Lung (tissue), 12 donors: Measurements from ENCODE around the gene TRIM5. TPM values are rescaled to one million over a fixed set of nuclear protein-coding genes. Genes with fewer than 3 reads are reported as not detected.

ENCODE experiments used
- ATAC-seq: fragments of 200-7000 bp; cut with Tn5 transposase; one replicate; pipeline ENCODE4 v1.9.1; 2020; ENCODE audit warnings: moderate number of reproducible peaks; ENCODE audit not compliant: insufficient read depth, low FRiP score
- DNase-seq, 3 donors: peaks; one replicate each; pipeline ENCODE4 v3.0.0-alpha.2; 2013 to 2017
- H3K27ac ChIP-seq, 2 donors: one replicate each; pipeline ENCODE4 v1.5.1; 2013; ENCODE audit warnings: mild to moderate bottlenecking in 2 of 2, moderate library complexity in 2 of 2, control low read depth in 1 of 2, inconsistent platforms in 1 of 2, low read depth in 1 of 2, low read length in 1 of 2
- H3K27me3 ChIP-seq, 3 donors: one replicate each; pipeline ENCODE4 v1.5.1; 2013; ENCODE audit warnings: low read length in 2 of 3; ENCODE audit not compliant: control insufficient read depth in 3 of 3, insufficient read depth in 3 of 3
- H3K36me3 ChIP-seq, 4 donors: one replicate each; pipeline ENCODE4 v1.5.1; 2013; ENCODE audit warnings: low read length in 4 of 4, mild to moderate bottlenecking in 1 of 4, moderate library complexity in 1 of 4; ENCODE audit not compliant: control insufficient read depth in 4 of 4, insufficient read depth in 4 of 4
- H3K4me1 ChIP-seq, 5 donors: one replicate each; pipeline ENCODE4 v1.5.1; 2013; ENCODE audit warnings: low read length in 5 of 5, mild to moderate bottlenecking in 2 of 5, moderate library complexity in 1 of 5; ENCODE audit not compliant: control insufficient read depth in 5 of 5, insufficient read depth in 5 of 5
- H3K4me3 ChIP-seq: one replicate; pipeline ENCODE4 v1.5.1; 2013; ENCODE audit warnings: mild to moderate bottlenecking, control low read depth, moderate library complexity
- H3K9ac ChIP-seq, 2 donors: one replicate each; pipeline ENCODE4 v1.5.1; 2013; ENCODE audit warnings: low read length in 2 of 2, control low read depth in 1 of 2; ENCODE audit not compliant: insufficient read depth in 1 of 2
- H3K9me3 ChIP-seq, 4 donors: one replicate each; pipeline ENCODE4 v1.5.1; 2013; ENCODE audit warnings: low read length in 3 of 4, mild to moderate bottlenecking in 1 of 4, moderate library complexity in 1 of 4; ENCODE audit not compliant: control insufficient read depth in 4 of 4, insufficient read depth in 3 of 4
- CTCF ChIP-seq: IDR thresholded peaks from 2 replicates; pipeline ENCODE4 v1.5.1; 2012; ENCODE audit warnings: mild to moderate bottlenecking; ENCODE audit errors: control extremely low read depth, extremely low read depth
- WGBS, 2 donors: extraction: QIAGEN DNeasy Blood & Tissue Kit; methylation state at CpG; one replicate each; pipeline ENCODE4 v1.1.7; 2013; 5-methylcytosine and 5-hydroxymethylcytosine counted together
- polyA plus RNA-seq, 2 donors: library from polyadenylated mRNA; stranded (reverse); fragments of 200-250 nt; gene quantifications; one replicate each; pipeline ENCODE4 v1.2.1, GENCODE V29; 2013
- total RNA-seq, 2 donors: library from RNA; depleted of rRNA in 1 of 2; stranded (reverse); fragments of >200 nt in 1 of 2; gene quantifications; one replicate each; pipeline ENCODE4 v1.2.1, GENCODE V29; 2014 to 2021
- donor health status: control.
- donor health status: control.
- donor health status: Bipolar disorder and iron deficiency.
- donor health status: healthy.
- donor health status: DM: yes; HTN: yes; CAD: no.

TRIM5 gene
- total and polyA plus RNA-seq, 4 donors = 12.3 to 46.0 (median 24.7) TPM

- DNase-seq (no peak), ATAC-seq (no peak)
- Histone ChIP-seq H3K4me3 (no peak overlapping the region), H3K4me1 (no peaks in the 10 kb centered on the region), H3K9me3 (no peaks in the 10 kb centered on the region), H3K27ac (no peak overlapping the region), H3K36me3 (peaks cover 4 to 23% (median 16%) of the 10 kb centered on the region in 4 donors), H3K9ac (no peak overlapping the region), H3K27me3 (no peaks in the 10 kb centered on the region)
- no peak for TF ChIP-seq CTCF
Observed at GRCh38 chr11:5643585-5643984, 41.3 kb downstream of the TRIM5 start.

- Histone ChIP-seq H3K9me3 (no peaks in the 10 kb centered on the region), H3K4me3 (no peak overlapping the region), H3K27me3 (no peaks in the 10 kb centered on the region), H3K36me3 (peaks cover 4 to 23% (median 17%) of the 10 kb centered on the region in 4 donors), H3K4me1 (no peaks in the 10 kb centered on the region), H3K27ac (no peak overlapping the region), H3K9ac (no peak overlapping the region)
- ATAC-seq (no peak), DNase-seq (no peak)
- WGBS, 2 donors = 79 to 100% methylated on average over 1 of the region's 1 CpG
- no peak for TF ChIP-seq CTCF
Observed at GRCh38 chr11:5639953-5640352, 44.9 kb downstream of the TRIM5 start.

GRCh38 chr11:5631969-5632635, 52.8 kb downstream of the TRIM5 start:
- H3K9me3 ChIP-seq = no peaks in the 10 kb centered on the region
- no peak overlapping the region for H3K4me3 ChIP-seq
- no peaks in the 10 kb centered on the region for H3K4me1 ChIP-seq
- H3K27ac ChIP-seq = no peak overlapping the region
- H3K27me3 ChIP-seq = no peaks in the 10 kb centered on the region
- no peak for ATAC-seq
- no peak for TF ChIP-seq CTCF
- WGBS, 2 donors = 79 to 85% methylated on average over 5 of the region's 5 CpGs
- H3K36me3 ChIP-seq = peaks cover 0 to 11% (median 5%) of the 10 kb centered on the region in 4 donors
- no peak for DNase-seq
- H3K9ac ChIP-seq = no peak overlapping the region

- H3K36me3 ChIP-seq = peaks cover 0 to 11% (median 5%) of the 10 kb centered on the region in 4 donors
- TF ChIP-seq CTCF = no peak
- no peak overlapping the region for H3K9ac ChIP-seq
- no peak for ATAC-seq
- WGBS, 2 donors = 74 to 89% methylated on average over 2 of the region's 2 CpGs
- no peak overlapping the region for H3K4me3 ChIP-seq
- DNase-seq = no peak
- H3K27me3 ChIP-seq = no peaks in the 10 kb centered on the region
- peaks cover 0 to 1% (median 0%) of the 10 kb centered on the region in 5 donors for H3K4me1 ChIP-seq
- H3K27ac ChIP-seq = no peak overlapping the region
- no peaks in the 10 kb centered on the region for H3K9me3 ChIP-seq
Observed at GRCh38 chr11:5631417-5631816, 53.5 kb downstream of the TRIM5 start.
